HG03135 (cell line): ENCODE results near the gene FHAD1.

Experiments used
- ATAC-seq: cut with Tn5 transposase; IDR thresholded peaks from one replicate; pipeline ENCODE4 v1.9.1; 2021; ENCODE audit warnings: mild to moderate bottlenecking, moderate library complexity; ENCODE audit not compliant: unreplicated experiment

FHAD1 gene

DNA sequence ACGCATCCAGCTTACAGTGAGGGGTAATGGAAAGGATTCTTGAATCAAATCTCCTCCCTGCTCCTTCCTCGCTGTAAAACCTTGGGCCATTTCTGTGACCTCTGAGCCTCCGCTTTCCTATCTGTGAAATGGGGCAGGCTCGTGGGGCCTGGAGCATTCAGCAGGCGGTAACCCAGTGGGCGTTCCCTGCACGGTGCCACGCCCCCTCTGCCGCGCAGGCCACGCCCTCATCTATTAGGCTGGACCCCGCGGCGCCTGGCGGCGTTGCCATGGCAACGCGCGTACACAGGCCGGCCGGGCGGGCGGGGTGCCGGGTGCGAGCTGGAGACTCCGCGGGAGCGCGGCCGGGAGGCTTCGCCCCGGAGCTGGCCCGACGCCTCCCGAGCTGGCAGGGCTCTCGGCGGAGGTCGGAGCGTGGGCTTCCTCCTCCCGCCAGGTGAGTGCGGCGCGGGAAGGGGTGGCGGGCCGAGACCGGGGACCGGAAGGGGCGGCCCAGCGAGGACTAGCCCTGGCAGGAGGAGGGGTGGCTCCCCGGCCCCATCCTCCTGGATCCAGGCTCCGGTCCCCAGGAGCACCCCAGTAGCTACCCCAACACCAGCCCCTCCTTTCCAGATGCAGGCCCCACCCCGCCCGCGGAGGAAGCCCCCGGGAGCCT lies at the start of gene FHAD1:
Gene FHAD1, plus strand, starts transcription at position 264 of the 655 bp plus-strand sequence. CDS start 4,562 bp downstream, outside the sequence.
- ATAC-seq = no peak

GRCh38 chr1:15197591-15198447 lies 49.2 kb upstream of the FHAD1 start:
- ATAC-seq = no peak

- no peak for ATAC-seq
Measured at GRCh38 chr1:15198684-15199083, 48.3 kb upstream of the FHAD1 start.

- ATAC-seq = no peak
Measured at GRCh38 chr1:15201221-15201620, 45.8 kb upstream of the FHAD1 start.

GRCh38 chr1:15201849-15202551 lies 45.0 kb upstream of the FHAD1 start:
- ATAC-seq = no peak

DNA sequence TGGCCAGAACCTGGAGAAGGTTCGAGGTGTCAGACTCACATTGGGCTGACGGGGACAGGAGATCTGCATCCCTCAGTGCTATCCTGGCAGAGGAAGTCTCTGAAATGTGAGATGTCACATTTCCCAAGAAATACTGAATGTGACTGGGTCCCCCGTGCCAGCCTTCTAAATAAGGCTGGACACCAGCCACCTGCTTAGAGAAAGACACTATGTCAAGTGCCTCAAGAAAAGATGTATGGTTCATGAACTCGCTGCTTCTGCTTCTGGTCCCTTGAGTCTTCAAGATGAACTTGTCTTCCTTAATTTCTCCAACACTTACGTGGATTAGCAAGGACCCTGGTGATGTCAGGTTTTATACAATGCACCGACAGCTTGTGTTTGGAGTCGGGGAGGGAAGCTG lies 42.1 kb upstream of the FHAD1 start:
- ATAC-seq = no peak

GRCh38 chr1:15205586-15206346 lies 41.3 kb upstream of the FHAD1 start:
- no peak for ATAC-seq

GRCh38 chr1:15206418-15207030 lies 40.5 kb upstream of the FHAD1 start:
- no peak for ATAC-seq

DNA sequence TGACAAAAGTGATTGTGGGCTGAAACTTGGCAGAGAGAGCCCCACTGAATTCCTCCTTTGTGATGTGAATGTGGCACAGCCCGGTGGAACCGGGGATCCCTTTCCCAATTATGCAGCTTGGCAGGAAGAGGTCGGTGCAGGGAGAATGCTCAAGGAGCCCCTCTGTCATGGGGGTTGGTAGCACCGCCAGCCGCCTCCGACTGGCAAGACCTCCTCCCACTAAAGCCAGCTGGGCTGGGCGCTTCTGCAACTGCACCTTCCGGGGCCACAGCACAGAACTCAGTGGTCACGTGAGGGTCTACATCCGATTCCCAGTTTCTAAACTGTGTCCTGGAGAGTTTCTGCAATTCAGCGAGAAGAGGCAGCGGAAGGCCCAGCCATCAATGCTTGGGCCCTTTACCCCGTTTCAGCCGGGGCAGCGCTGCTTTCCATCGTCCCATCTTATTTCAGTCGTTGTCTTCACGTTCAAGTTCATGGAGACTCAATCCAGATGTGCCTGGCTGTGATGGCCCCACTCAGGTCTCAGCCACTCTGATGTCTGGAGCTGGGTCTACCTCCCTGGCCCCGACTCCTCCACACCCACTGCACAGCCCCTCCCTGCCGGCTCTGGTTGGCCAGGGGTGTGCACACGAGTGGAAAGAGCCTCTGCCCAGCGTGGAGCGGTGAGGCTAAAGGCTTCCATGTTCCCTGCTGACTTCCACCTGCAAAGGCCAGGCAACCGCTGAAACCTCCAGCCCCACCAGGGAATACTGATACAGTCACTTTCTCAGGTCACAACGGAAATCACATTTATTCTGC lies 39.8 kb upstream of the FHAD1 start:
- ATAC-seq = no peak

DNA sequence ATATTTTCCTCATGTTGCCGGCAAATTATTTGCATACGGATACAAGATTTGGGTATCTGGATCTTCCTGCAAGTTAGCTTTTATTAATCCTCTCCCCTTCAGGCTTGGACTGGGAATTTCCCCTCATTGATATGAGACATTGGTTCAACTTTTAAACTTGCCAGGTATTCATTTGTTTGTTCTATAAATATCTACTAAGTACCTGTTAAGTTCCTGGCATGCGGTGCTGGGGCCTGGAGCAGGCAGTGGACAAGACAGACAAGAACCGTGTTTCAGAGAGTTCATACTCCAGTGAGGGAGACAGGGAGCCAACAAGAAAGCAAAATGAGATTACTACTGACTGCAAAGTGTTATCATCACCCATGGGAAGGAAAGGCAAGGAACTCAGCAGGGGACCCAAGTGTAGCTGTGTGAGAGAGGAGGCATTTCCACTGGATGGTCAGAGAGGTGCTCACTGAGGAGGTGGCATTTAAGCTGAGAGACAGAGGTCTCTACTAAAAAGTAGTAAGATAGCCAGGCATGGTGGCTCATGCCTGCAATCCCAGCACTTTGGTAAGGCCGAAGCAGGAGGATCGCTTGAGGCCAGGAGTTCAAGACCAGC lies 39.1 kb upstream of the FHAD1 start:
- ATAC-seq = no peak

- no peak for ATAC-seq
Measured at GRCh38 chr1:15210651-15211375, 36.2 kb upstream of the FHAD1 start.

GRCh38 chr1:15211424-15211823 lies 35.6 kb upstream of the FHAD1 start:
- no peak for ATAC-seq

DNA sequence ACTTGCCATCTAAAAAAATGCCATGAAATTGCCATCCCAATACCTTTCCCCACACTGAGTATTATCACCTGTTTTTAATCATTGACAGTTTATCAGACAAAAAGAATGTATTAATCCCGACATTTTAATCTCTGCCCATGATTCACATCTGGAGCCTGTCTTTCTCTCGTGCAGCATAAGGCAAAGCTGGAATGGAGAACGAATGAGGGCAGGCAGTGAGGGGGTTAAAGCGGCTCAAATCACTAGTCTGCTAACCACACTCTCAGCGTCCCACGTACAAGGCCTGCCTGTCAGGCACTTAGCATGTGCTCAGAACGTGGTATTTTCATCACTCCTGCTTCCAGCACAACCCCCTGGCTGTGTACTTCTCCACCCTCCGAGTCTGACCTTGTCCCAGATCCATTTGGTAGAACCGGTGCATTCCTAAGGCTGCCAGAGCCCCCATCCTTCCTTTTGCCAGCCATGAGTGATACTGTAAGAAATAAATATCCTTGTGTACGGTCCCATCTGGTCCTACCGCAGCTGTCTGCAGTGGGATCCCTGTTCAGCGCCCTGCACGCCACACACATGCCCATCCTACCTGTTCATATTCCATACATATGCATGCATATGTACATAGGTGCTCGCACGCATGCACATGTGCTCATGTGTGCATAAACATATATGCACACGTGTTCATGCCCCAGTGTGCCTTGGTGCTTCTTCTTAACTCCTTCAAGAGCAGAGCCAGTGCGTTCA lies 34.6 kb upstream of the FHAD1 start:
- no peak for ATAC-seq

DNA sequence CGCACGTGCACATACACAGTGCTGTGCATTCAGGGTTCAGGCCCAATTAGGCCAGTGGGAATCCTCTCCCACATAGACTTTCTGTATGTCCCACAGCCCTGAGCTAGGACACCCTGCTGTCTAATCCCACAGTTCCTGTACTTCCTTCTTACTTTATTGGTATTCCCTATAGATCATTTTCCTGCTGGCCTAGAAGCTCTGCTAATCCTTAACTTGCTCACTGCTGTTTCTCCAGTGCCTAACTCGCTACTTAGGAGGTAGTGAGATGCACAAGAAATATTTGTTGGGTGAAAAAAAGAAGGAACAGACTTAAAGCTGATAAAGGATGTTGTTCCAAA lies 34.1 kb upstream of the FHAD1 start:
- no peak for ATAC-seq

GRCh38 chr1:15213341-15213821 lies 33.6 kb upstream of the FHAD1 start:
- ATAC-seq = no peak

DNA sequence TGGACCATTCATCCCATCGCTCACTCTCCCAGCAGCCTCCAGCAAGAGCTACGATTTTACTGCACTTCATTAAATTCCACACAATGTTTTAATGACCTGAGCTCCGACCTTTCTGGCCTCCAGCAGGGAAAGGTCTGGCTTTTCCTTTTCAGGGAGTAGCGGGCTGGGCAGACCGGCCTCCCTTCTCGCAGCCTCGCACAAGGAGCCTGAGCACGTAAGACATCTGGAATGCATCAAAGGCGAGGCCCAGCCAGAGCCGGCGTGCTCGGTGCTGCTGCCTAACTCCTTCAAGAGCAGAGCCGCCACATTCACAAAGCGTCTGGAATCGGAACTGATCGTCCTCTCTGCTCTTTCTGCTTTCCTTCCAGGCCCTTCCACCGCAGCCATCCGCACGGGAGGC lies 32.5 kb upstream of the FHAD1 start:
- no peak for ATAC-seq

DNA sequence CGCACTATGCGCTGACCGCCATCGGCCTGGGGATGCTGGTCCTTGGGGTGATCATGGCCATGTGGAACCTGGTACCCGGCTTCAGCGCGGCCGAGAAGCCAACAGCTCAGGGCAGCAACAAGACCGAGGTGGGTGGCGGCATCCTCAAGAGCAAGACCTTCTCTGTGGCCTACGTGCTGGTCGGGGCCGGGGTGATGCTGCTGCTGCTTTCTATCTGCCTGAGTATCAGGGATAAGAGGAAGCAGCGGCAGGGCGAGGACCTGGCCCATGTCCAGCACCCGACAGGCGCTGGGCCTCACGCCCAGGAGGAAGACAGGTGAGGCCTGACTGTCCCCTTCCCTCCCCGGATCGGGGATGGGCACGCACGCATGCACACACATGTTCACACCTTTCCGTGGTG lies 31.9 kb upstream of the FHAD1 start:
- no peak for ATAC-seq

DNA sequence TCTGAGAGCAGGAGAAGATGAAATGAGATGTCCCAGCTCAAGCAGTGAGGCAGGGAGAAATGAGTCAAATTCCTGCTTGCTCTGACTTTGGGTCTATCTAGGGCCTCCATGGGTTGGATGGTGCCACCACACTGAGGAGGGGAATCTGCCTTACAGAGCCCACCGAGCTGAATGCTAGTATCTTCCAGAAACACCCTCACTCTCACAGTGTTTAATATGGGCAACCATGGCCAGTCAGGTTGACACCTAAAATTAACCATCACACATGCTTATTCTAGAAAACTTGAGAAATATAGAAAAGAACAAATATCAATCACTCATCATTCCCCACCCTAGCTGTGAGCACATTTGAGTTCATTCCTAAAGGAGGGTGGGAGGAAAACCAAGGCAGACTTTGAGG lies 29.4 kb upstream of the FHAD1 start:
- no peak for ATAC-seq
